Lung (tissue), 12 donors: ENCODE data around the gene ZNF460. TPM values are rescaled to one million over a fixed set of nuclear protein-coding genes. Genes with fewer than 3 reads are reported as not detected.
A peak's percentile ranks its signal among the peaks of the same experiment; 100 is the strongest.

ENCODE experiments used
- ATAC-seq: fragments of 200-7000 bp; cut with Tn5 transposase; one replicate; pipeline ENCODE4 v1.9.1; 2020; ENCODE audit warnings: moderate number of reproducible peaks; ENCODE audit not compliant: insufficient read depth, low FRiP score
- DNase-seq, 3 donors: peaks; one replicate each; pipeline ENCODE4 v3.0.0-alpha.2; 2013 to 2017
- H3K27ac ChIP-seq, 2 donors: one replicate each; pipeline ENCODE4 v1.5.1; 2013; ENCODE audit warnings: mild to moderate bottlenecking in 2 of 2, moderate library complexity in 2 of 2, control low read depth in 1 of 2, inconsistent platforms in 1 of 2, low read depth in 1 of 2, low read length in 1 of 2
- H3K27me3 ChIP-seq, 3 donors: one replicate each; pipeline ENCODE4 v1.5.1; 2013; ENCODE audit warnings: low read length in 2 of 3; ENCODE audit not compliant: control insufficient read depth in 3 of 3, insufficient read depth in 3 of 3
- H3K36me3 ChIP-seq, 4 donors: one replicate each; pipeline ENCODE4 v1.5.1; 2013; ENCODE audit warnings: low read length in 4 of 4, mild to moderate bottlenecking in 1 of 4, moderate library complexity in 1 of 4; ENCODE audit not compliant: control insufficient read depth in 4 of 4, insufficient read depth in 4 of 4
- H3K4me1 ChIP-seq, 5 donors: one replicate each; pipeline ENCODE4 v1.5.1; 2013; ENCODE audit warnings: low read length in 5 of 5, mild to moderate bottlenecking in 2 of 5, moderate library complexity in 1 of 5; ENCODE audit not compliant: control insufficient read depth in 5 of 5, insufficient read depth in 5 of 5
- H3K4me3 ChIP-seq: one replicate; pipeline ENCODE4 v1.5.1; 2013; ENCODE audit warnings: mild to moderate bottlenecking, control low read depth, moderate library complexity
- H3K9ac ChIP-seq, 2 donors: one replicate each; pipeline ENCODE4 v1.5.1; 2013; ENCODE audit warnings: low read length in 2 of 2, control low read depth in 1 of 2; ENCODE audit not compliant: insufficient read depth in 1 of 2
- H3K9me3 ChIP-seq, 4 donors: one replicate each; pipeline ENCODE4 v1.5.1; 2013; ENCODE audit warnings: low read length in 3 of 4, mild to moderate bottlenecking in 1 of 4, moderate library complexity in 1 of 4; ENCODE audit not compliant: control insufficient read depth in 4 of 4, insufficient read depth in 3 of 4
- WGBS, 2 donors: extraction: QIAGEN DNeasy Blood & Tissue Kit; methylation state at CpG; one replicate each; pipeline ENCODE4 v1.1.7; 2013; 5-methylcytosine and 5-hydroxymethylcytosine counted together
- polyA plus RNA-seq, 2 donors: library from polyadenylated mRNA; stranded (reverse); fragments of 200-250 nt; gene quantifications; one replicate each; pipeline ENCODE4 v1.2.1, GENCODE V29; 2013
- total RNA-seq, 2 donors: library from RNA; depleted of rRNA in 1 of 2; stranded (reverse); fragments of >200 nt in 1 of 2; gene quantifications; one replicate each; pipeline ENCODE4 v1.2.1, GENCODE V29; 2014 to 2021
- TF ChIP-seq, protein P1 (sequence below): IDR thresholded peaks from 2 replicates; pipeline ENCODE4 v1.5.1; 2012; ENCODE audit warnings: mild to moderate bottlenecking; ENCODE audit errors: control extremely low read depth, extremely low read depth
- donor health status: control.
- donor health status: control.
- donor health status: Bipolar disorder and iron deficiency.
- donor health status: healthy.
- donor health status: DM: yes; HTN: yes; CAD: no.

The ZNF460 gene
- total and polyA plus RNA-seq, 4 donors: 1.2 to 113 (median 29.0) TPM

- Histone ChIP-seq H3K27me3 (peaks cover 0 to 6% (median 0%) of the 10 kb centered on the region in 3 donors), H3K27ac (peak overlapping the region in 1 of 2 donors; percentile 82), H3K9me3 (peaks cover 0 to 2% (median 0%) of the 10 kb centered on the region in 4 donors), H3K4me1 (peaks cover 0 to 2% (median 0%) of the 10 kb centered on the region in 5 donors), H3K9ac (peak overlapping the region in 1 of 2 donors; percentile 47), H3K36me3 (no peaks in the 10 kb centered on the region), H3K4me3 (no peak overlapping the region)
- WGBS, 2 donors: 53 to 69% methylated on average over 3 of the region's 3 CpGs
- TF ChIP-seq, protein P1, sequence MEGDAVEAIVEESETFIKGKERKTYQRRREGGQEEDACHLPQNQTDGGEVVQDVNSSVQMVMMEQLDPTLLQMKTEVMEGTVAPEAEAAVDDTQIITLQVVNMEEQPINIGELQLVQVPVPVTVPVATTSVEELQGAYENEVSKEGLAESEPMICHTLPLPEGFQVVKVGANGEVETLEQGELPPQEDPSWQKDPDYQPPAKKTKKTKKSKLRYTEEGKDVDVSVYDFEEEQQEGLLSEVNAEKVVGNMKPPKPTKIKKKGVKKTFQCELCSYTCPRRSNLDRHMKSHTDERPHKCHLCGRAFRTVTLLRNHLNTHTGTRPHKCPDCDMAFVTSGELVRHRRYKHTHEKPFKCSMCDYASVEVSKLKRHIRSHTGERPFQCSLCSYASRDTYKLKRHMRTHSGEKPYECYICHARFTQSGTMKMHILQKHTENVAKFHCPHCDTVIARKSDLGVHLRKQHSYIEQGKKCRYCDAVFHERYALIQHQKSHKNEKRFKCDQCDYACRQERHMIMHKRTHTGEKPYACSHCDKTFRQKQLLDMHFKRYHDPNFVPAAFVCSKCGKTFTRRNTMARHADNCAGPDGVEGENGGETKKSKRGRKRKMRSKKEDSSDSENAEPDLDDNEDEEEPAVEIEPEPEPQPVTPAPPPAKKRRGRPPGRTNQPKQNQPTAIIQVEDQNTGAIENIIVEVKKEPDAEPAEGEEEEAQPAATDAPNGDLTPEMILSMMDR: no peak
- ATAC-seq (no peak), DNase-seq (peak in 1 of 3 donors; percentile 24)
Measured at GRCh38 chr19:57338877-57339276, 58.6 kb downstream of the ZNF460 start.

DNA sequence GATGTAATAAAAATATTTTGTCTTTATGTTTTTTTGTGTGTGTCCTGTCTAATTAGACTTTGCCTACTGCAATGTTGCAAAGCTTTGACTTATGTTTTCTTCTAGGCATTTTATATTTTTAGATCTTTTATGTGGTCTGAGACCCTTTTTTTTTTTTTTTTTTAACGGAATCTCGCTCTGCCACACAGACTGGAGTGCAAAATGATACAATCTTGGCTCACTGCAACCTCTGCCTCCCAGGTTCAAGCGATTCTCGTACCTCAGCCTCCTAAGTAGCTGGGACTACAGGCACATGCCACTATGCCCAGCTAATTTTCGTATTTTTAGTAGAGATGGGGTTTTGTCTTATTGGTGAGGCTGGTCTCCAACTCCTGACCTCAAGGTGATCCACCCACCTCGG is 62.3 kb downstream of the ZNF460 start:
- H3K9me3 ChIP-seq: peaks cover 0 to 4% (median 0%) of the 10 kb centered on the region in 4 donors
- no peak overlapping the region for H3K4me3 ChIP-seq
- TF ChIP-seq, protein P1: no peak
- no peak for ATAC-seq
- peaks cover 0 to 2% (median 0%) of the 10 kb centered on the region in 5 donors for H3K4me1 ChIP-seq
- H3K27me3 ChIP-seq: peaks cover 0 to 10% (median 0%) of the 10 kb centered on the region in 3 donors
- H3K9ac ChIP-seq: no peak overlapping the region
- H3K27ac ChIP-seq: no peak overlapping the region
- no peaks in the 10 kb centered on the region for H3K36me3 ChIP-seq
- DNase-seq: no peak
- WGBS, 2 donors: 74 to 83% methylated on average over 6 of the region's 6 CpGs

Other genes with a start within 250 kb of the ZNF460 start
- gene USP29, start 160.5 kb upstream of the ZNF460 start, total RNA-seq: not detected
- gene USP29, start 160.5 kb upstream of the ZNF460 start, polyA plus RNA-seq: not detected
- not detected for gene ZIM3, start 135.3 kb upstream of the ZNF460 start, total RNA-seq
- gene ZIM3, start 135.3 kb upstream of the ZNF460 start, polyA plus RNA-seq: not detected
- not detected for gene DUXA, start 113.0 kb upstream of the ZNF460 start, total RNA-seq
- not detected for gene DUXA, start 113.0 kb upstream of the ZNF460 start, polyA plus RNA-seq
- 10 to 100 TPM; 45.0 to 46.0 TPM for gene ZNF264, start 89.0 kb upstream of the ZNF460 start, total RNA-seq
- gene ZNF264, start 89.0 kb upstream of the ZNF460 start, polyA plus RNA-seq: 1 to 10 TPM; 5.7 to 8.2 TPM
- 1 to 10 TPM in 1 of 2 donors, under 1 TPM in 1; 0.80 to 1.2 TPM for gene AURKC, start 49.5 kb upstream of the ZNF460 start, total RNA-seq
- under 1 TPM; 0.50 to 0.85 TPM for gene AURKC, start 49.5 kb upstream of the ZNF460 start, polyA plus RNA-seq
- 10 to 100 TPM; 13.8 to 29.0 TPM for gene ZNF805, start 39.9 kb upstream of the ZNF460 start, total RNA-seq
- gene ZNF805, start 39.9 kb upstream of the ZNF460 start, polyA plus RNA-seq: 1 to 10 TPM in 1 of 2 donors, under 1 TPM in 1; 0.65 to 1.8 TPM
- gene ZNF543, start 40.0 kb downstream of the ZNF460 start, total RNA-seq: 10 to 100 TPM in 1 of 2 donors, 1 to 10 TPM in 1; 5.2 to 15.4 TPM
- gene ZNF543, start 40.0 kb downstream of the ZNF460 start, polyA plus RNA-seq: 1 to 10 TPM; 1.3 to 1.4 TPM
- gene ZNF304, start 70.8 kb downstream of the ZNF460 start, total RNA-seq: 10 to 100 TPM in 1 of 2 donors, 1 to 10 TPM in 1; 7.9 to 13.5 TPM
- gene ZNF304, start 70.8 kb downstream of the ZNF460 start, polyA plus RNA-seq: 1 to 10 TPM; 2.6 to 3.8 TPM
- 10 to 100 TPM in 1 of 2 donors, 1 to 10 TPM in 1; 6.2 to 15.1 TPM for gene TRAPPC2B, start 83.1 kb downstream of the ZNF460 start, total RNA-seq
- 10 to 100 TPM; 15.3 to 25.4 TPM for gene TRAPPC2B, start 83.1 kb downstream of the ZNF460 start, polyA plus RNA-seq
- 1 to 10 TPM; 2.8 to 4.2 TPM for gene ZNF547, start 83.1 kb downstream of the ZNF460 start, total RNA-seq
- 1 to 10 TPM; 1.4 to 1.6 TPM for gene ZNF547, start 83.1 kb downstream of the ZNF460 start, polyA plus RNA-seq
- 10 to 100 TPM; 14.9 to 35.7 TPM for gene ZNF548, start 109.4 kb downstream of the ZNF460 start, total RNA-seq
- 1 to 10 TPM; 5.6 to 6.8 TPM for gene ZNF548, start 109.4 kb downstream of the ZNF460 start, polyA plus RNA-seq
- gene ZNF17, start 130.7 kb downstream of the ZNF460 start, total RNA-seq: 10 to 100 TPM; 13.4 to 18.3 TPM
- gene ZNF17, start 130.7 kb downstream of the ZNF460 start, polyA plus RNA-seq: 1 to 10 TPM; 2.1 to 4.0 TPM
- 10 to 100 TPM; 10.6 to 14.6 TPM for gene ZNF749, start 154.8 kb downstream of the ZNF460 start, total RNA-seq
- 1 to 10 TPM; 4.0 to 8.8 TPM for gene ZNF749, start 154.8 kb downstream of the ZNF460 start, polyA plus RNA-seq
- gene VN1R1, start 176.7 kb downstream of the ZNF460 start, total RNA-seq: 1 to 10 TPM in 1 of 2 donors, under 1 TPM in 1; 0.58 to 3.1 TPM
- under 1 TPM; 0.15 to 0.28 TPM for gene VN1R1, start 176.7 kb downstream of the ZNF460 start, polyA plus RNA-seq
- 10 to 100 TPM in 1 of 2 donors, 1 to 10 TPM in 1; 8.1 to 28.1 TPM for gene ZNF772, start 197.1 kb downstream of the ZNF460 start, total RNA-seq
- gene ZNF772, start 197.1 kb downstream of the ZNF460 start, polyA plus RNA-seq: 1 to 10 TPM in 1 of 2 donors, under 1 TPM in 1; 0.98 to 2.7 TPM
- 10 to 100 TPM; 10.1 to 12.5 TPM for gene ZNF419, start 207.3 kb downstream of the ZNF460 start, total RNA-seq
- 1 to 10 TPM; 4.3 to 5.2 TPM for gene ZNF419, start 207.3 kb downstream of the ZNF460 start, polyA plus RNA-seq
- 10 to 100 TPM in 1 of 2 donors, 1 to 10 TPM in 1; 6.3 to 17.0 TPM for gene ZNF773, start 219.5 kb downstream of the ZNF460 start, total RNA-seq
- 1 to 10 TPM; 2.5 to 4.3 TPM for gene ZNF773, start 219.5 kb downstream of the ZNF460 start, polyA plus RNA-seq
- gene ZNF549, start 246.9 kb downstream of the ZNF460 start, total RNA-seq: 10 to 100 TPM in 1 of 2 donors, 1 to 10 TPM in 1; 4.8 to 14.8 TPM
- gene ZNF549, start 246.9 kb downstream of the ZNF460 start, polyA plus RNA-seq: 1 to 10 TPM; 1.7 to 2.4 TPM